Measurements from ENCODE around the gene POPDC3.

POPDC3 gene

DNA sequence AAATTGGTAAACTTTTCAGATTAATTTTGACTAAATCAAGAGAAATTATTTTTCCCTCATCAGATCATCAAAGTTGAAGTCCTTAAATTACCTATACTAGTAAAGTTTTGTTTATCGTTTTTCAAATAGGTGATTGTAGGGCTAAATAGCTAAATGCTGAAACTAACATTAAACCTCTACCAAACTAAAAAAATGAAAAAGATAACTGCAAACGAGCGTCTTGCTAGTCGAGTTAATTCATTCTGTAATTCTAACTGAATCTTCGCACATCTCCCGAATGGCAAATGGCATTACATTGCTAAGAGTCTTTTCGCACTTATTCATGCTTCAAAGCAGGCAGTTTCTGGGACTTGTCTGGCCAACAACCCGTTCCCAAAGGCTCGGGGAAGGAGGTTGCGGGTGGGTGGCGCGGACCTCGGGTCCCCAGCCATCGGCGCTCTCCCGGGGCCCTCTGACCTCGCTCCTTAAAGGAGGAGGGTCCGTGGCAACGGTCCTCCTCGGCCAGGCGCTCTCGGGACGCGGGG lies 43.8 kb downstream of the POPDC3 start:
- DNase-seq (ENCODE audit: low read depth): no peak
- peak overlapping the region; percentile 52; the same call in 1 of the 2 replicates for H3K4me3 ChIP-seq (ENCODE audit: low read depth, low read length)
- TF ChIP-seq, protein P1, sequence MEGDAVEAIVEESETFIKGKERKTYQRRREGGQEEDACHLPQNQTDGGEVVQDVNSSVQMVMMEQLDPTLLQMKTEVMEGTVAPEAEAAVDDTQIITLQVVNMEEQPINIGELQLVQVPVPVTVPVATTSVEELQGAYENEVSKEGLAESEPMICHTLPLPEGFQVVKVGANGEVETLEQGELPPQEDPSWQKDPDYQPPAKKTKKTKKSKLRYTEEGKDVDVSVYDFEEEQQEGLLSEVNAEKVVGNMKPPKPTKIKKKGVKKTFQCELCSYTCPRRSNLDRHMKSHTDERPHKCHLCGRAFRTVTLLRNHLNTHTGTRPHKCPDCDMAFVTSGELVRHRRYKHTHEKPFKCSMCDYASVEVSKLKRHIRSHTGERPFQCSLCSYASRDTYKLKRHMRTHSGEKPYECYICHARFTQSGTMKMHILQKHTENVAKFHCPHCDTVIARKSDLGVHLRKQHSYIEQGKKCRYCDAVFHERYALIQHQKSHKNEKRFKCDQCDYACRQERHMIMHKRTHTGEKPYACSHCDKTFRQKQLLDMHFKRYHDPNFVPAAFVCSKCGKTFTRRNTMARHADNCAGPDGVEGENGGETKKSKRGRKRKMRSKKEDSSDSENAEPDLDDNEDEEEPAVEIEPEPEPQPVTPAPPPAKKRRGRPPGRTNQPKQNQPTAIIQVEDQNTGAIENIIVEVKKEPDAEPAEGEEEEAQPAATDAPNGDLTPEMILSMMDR (IDR thresholded peaks at IDR 0.05; ENCODE audit: low read depth, low read length, missing control alignments): no peak

DNA sequence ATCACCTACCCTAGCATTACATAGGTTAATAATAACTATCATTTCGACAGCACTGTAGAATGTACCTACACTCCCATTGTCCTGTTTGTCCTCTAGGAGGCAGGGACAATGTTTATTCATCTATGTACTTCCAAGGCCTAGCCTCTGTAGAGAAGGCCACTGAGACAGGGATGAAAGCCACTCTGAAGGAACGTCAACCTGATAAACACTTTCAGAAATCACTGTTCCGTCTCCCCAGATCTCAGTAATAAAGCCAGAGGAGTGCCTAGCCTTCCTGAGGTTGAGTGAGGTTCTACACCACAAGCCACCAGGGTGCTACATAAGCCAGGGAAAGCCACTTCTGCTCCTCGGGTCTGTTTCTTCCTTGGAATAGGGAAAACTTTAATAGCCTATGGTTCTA lies 44.8 kb downstream of the POPDC3 start:
- no peak overlapping the region for H3K4me3 ChIP-seq (ENCODE audit: low read depth, low read length)
- TF ChIP-seq, protein P1 (IDR thresholded peaks at IDR 0.05; ENCODE audit: low read depth, low read length, missing control alignments): no peak
- DNase-seq (ENCODE audit: low read depth): no peak

DNA sequence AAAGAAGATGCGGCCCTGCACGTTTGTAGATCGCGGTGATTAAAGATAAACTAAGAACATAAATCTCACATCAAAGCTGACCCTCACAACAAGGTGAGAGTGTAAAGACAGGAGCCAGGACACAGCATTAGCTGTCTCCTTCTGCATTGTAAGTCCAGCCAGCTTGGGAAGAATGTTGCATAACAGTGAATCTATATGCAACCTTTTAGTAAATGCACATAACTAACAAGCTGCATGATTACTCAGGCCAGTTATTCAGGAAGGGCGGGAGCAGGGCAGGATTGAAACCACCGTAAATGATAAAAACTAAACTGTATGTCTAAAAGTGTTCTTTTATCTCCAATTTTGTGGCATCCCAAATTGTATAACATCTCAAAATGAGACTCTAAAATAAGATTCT lies 57.1 kb downstream of the POPDC3 start:
- no peak overlapping the region for H3K4me3 ChIP-seq (ENCODE audit: low read depth, low read length)
- TF ChIP-seq, protein P1 (IDR thresholded peaks at IDR 0.05; ENCODE audit: low read depth, low read length, missing control alignments): no peak
- DNase-seq (ENCODE audit: low read depth): no peak

DNA sequence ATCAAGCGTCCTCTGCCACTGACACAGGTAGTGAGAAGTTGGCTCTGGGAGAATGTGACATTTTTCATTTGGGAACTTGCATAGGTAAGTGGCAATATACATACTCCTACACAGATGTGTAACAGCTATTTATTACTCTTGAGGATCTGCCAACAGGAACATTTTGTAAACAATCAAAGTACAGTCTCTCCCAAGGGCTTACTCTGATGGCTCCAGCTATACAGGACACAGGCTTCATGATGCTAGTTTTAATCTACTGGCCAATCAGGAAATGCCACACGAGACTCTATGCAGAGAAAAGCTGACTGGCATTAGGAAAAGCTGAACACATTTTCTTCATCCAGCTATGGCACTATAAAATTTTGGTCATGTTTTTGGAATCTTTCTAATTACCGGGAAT lies 57.8 kb downstream of the POPDC3 start:
- H3K4me3 ChIP-seq (ENCODE audit: low read depth, low read length): no peak overlapping the region
- TF ChIP-seq, protein P1 (IDR thresholded peaks at IDR 0.05; ENCODE audit: low read depth, low read length, missing control alignments): no peak
- no peak for DNase-seq (ENCODE audit: low read depth)

DNA sequence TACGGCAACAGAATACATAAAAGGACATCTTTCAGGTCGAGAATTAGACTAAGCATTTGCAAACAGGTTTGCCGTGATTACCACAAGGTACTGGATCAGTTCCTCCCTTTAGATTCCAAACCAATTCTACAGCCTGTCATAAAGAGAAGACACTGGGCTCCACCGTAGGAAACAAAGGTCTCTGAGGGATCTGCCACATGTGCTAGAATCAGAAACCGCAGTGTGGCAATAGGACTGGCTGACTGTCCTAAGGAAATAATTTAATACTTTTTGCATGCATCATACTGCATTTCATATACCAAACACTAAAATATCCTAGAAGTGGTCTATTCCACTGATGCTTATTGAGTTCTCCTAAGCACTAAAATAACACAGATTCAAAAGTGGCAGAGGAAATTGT lies 59.2 kb downstream of the POPDC3 start:
- H3K4me3 ChIP-seq (ENCODE audit: low read depth, low read length): no peak overlapping the region
- TF ChIP-seq, protein P1 (IDR thresholded peaks at IDR 0.05; ENCODE audit: low read depth, low read length, missing control alignments): no peak
- no peak for DNase-seq (ENCODE audit: low read depth)

DNA sequence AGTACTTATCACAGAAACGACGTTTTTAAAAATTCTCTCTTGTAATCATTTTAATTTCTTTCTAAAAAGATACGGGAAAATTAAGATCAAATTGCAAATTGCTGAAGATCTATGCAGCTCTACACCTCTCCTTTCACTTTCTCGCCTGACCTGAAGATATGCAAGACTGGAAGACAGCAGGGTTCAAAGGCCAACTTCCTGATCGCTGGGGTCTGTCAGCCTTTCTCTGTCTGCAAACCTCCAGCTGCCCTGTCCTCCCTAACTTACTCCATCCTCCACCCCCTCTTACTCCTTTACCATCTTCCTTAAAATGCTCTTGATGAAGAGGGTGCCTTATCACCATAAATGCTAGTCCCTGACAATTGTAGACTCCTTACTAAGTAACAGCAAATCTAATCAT lies 63.7 kb downstream of the POPDC3 start:
- no peak overlapping the region for H3K4me3 ChIP-seq (ENCODE audit: low read depth, low read length)
- TF ChIP-seq, protein P1 (IDR thresholded peaks at IDR 0.05; ENCODE audit: low read depth, low read length, missing control alignments): no peak
- no peak for DNase-seq (ENCODE audit: low read depth)

DNA sequence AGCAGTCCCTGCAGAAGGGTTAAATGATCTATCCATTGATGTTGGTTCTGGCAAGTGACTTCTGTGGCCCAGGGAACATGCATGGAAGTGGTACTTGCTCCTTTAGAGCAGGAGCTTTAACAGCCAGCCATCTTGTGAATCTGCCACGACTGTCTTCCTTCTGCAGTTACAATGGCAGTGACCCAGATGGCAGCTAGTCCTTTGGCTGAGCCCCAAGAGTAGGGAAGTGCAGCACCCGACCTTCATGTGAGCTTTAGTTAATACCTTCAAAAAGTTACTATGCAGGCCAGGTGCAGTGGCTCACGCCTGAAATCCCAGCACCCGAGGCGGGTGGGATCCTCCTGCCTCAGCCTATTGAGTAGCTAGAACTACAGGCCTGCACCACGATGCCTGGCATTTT lies 66.4 kb downstream of the POPDC3 start:
- DNase-seq (ENCODE audit: low read depth): no peak
- TF ChIP-seq, protein P1 (IDR thresholded peaks at IDR 0.05; ENCODE audit: low read depth, low read length, missing control alignments): no peak
- no peak overlapping the region for H3K4me3 ChIP-seq (ENCODE audit: low read depth, low read length)

All from GM12864 (cell line).